H1 (cell line): ENCODE results near the gene FREM1. TPM values are rescaled to one million over a fixed set of nuclear protein-coding genes. Genes with fewer than 3 reads are reported as not detected.

Experiments
- CTCF ChIP-seq, 3 experiments: IDR thresholded peaks; 1 replicate in 2 of 3; 2 replicates in 1 of 3; pipeline versions ENCODE4 v1.5.1 to v1.6.1; 2011; ENCODE audit warnings: low read length in 3 of 3, mild to moderate bottlenecking in 3 of 3, inconsistent platforms in 2 of 3, low read depth in 1 of 3, moderate library complexity in 1 of 3; ENCODE audit not compliant: insufficient read depth in 1 of 3; ENCODE audit errors: control extremely low read depth in 1 of 3
- polyA plus RNA-seq, 7 experiments: library from polyadenylated mRNA; depleted of rRNA in 3 of 7; stranded (reverse) in 5 of 7; unstranded in 2 of 7; fragments of >200 nt in 5 of 7; fragments of 200-250 nt in 2 of 7; gene quantifications; 1 replicate in 5 of 7; 2 replicates in 1 of 7; 4 replicates in 1 of 7; pipeline versions ENCODE4 v1.2.1 to v1.2.3, GENCODE V29; 2011 to 2013; ENCODE audit warnings: missing spikeins in 2 of 7, mixed read lengths in 2 of 7
- total RNA-seq: library from RNA; stranded (reverse); fragmentation: NEBNext Ultra II Directional; extraction: Animal tissue kit (Norgen Biotek cat#: 25700); gene quantifications from 2 replicates; pipeline ENCODE4 v1.2.1, GENCODE V29; 2021
- TF ChIP-seq, protein P1 (sequence below): fragments of 300-600 bp; sonication (generic); IDR thresholded peaks from 2 replicates; pipeline ENCODE4 v1.7.1; 2012; ENCODE audit warnings: low read length, moderate library complexity, mild to moderate bottlenecking, inconsistent platforms; ENCODE audit not compliant: insufficient replicate concordance

Gene FREM1
- total and polyA plus RNA-seq, 2 of the 8 experiments (the other 6 are each of a cell fraction or from before 2014, with no cell fraction given) = 2.6 to 3.1 TPM

DNA sequence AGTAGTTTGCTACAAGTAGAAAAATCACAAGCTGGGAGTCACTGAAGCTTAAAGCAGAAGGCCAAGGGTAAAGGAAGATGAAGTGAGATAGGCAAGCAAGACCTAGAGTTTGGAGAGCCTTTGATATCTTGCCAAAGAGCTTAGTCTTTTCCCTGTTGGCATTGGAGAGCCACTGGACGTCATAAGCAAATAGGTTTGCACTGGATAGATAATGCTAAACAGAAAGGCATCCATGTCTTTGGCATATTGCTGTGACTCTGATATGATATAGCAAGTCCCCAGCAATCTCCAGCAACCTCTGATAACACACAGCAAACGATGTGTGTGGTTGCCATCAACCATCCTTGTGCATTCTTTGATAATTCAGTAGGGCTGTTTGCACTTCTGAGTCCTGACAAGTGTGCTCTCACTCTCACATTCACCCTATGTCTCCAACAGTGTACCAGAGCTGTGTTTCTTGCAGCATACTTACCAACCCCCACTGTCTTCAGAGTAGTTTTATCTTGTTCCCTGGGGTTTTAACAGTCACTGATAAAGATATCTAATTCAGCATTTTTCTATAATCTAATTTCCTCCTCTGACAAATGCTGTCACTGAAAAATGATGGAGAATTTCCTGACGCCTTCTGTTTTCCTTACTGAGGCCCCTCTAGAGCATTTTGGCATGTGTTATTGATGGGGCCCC lies 16.9 kb upstream of the FREM1 start (continued):
- TF ChIP-seq, protein P1, sequence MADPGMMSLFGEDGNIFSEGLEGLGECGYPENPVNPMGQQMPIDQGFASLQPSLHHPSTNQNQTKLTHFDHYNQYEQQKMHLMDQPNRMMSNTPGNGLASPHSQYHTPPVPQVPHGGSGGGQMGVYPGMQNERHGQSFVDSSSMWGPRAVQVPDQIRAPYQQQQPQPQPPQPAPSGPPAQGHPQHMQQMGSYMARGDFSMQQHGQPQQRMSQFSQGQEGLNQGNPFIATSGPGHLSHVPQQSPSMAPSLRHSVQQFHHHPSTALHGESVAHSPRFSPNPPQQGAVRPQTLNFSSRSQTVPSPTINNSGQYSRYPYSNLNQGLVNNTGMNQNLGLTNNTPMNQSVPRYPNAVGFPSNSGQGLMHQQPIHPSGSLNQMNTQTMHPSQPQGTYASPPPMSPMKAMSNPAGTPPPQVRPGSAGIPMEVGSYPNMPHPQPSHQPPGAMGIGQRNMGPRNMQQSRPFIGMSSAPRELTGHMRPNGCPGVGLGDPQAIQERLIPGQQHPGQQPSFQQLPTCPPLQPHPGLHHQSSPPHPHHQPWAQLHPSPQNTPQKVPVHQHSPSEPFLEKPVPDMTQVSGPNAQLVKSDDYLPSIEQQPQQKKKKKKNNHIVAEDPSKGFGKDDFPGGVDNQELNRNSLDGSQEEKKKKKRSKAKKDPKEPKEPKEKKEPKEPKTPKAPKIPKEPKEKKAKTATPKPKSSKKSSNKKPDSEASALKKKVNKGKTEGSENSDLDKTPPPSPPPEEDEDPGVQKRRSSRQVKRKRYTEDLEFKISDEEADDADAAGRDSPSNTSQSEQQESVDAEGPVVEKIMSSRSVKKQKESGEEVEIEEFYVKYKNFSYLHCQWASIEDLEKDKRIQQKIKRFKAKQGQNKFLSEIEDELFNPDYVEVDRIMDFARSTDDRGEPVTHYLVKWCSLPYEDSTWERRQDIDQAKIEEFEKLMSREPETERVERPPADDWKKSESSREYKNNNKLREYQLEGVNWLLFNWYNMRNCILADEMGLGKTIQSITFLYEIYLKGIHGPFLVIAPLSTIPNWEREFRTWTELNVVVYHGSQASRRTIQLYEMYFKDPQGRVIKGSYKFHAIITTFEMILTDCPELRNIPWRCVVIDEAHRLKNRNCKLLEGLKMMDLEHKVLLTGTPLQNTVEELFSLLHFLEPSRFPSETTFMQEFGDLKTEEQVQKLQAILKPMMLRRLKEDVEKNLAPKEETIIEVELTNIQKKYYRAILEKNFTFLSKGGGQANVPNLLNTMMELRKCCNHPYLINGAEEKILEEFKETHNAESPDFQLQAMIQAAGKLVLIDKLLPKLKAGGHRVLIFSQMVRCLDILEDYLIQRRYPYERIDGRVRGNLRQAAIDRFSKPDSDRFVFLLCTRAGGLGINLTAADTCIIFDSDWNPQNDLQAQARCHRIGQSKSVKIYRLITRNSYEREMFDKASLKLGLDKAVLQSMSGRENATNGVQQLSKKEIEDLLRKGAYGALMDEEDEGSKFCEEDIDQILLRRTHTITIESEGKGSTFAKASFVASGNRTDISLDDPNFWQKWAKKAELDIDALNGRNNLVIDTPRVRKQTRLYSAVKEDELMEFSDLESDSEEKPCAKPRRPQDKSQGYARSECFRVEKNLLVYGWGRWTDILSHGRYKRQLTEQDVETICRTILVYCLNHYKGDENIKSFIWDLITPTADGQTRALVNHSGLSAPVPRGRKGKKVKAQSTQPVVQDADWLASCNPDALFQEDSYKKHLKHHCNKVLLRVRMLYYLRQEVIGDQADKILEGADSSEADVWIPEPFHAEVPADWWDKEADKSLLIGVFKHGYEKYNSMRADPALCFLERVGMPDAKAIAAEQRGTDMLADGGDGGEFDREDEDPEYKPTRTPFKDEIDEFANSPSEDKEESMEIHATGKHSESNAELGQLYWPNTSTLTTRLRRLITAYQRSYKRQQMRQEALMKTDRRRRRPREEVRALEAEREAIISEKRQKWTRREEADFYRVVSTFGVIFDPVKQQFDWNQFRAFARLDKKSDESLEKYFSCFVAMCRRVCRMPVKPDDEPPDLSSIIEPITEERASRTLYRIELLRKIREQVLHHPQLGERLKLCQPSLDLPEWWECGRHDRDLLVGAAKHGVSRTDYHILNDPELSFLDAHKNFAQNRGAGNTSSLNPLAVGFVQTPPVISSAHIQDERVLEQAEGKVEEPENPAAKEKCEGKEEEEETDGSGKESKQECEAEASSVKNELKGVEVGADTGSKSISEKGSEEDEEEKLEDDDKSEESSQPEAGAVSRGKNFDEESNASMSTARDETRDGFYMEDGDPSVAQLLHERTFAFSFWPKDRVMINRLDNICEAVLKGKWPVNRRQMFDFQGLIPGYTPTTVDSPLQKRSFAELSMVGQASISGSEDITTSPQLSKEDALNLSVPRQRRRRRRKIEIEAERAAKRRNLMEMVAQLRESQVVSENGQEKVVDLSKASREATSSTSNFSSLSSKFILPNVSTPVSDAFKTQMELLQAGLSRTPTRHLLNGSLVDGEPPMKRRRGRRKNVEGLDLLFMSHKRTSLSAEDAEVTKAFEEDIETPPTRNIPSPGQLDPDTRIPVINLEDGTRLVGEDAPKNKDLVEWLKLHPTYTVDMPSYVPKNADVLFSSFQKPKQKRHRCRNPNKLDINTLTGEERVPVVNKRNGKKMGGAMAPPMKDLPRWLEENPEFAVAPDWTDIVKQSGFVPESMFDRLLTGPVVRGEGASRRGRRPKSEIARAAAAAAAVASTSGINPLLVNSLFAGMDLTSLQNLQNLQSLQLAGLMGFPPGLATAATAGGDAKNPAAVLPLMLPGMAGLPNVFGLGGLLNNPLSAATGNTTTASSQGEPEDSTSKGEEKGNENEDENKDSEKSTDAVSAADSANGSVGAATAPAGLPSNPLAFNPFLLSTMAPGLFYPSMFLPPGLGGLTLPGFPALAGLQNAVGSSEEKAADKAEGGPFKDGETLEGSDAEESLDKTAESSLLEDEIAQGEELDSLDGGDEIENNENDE = no peak
- no peak for TF ChIP-seq CTCF (IDR thresholded peaks at IDR 0.05; ENCODE audit: control extremely low read depth in 1 of 3, insufficient read depth in 1 of 3, low read depth in 1 of 3, low read length in 3 of 3)
